GM18526 (cell line): ENCODE results near the gene MBD4.

ENCODE experiments used
- POLR2A ChIP-seq: IDR thresholded peaks from 3 replicates; pipeline ENCODE4 v1.6.1; 2011; ENCODE audit not compliant: insufficient read length; ENCODE audit errors: extremely low read depth

The MBD4 gene

GRCh38 chr3:129439817-129440617 is at the start of gene MBD4, which contains the start of gene IFT122:
Gene MBD4, minus strand, starts transcription at chr3:129439948. Its CDS starts 115 bp downstream, at chr3:129439833.
Gene IFT122, plus strand, starts transcription at chr3:129440224. Its CDS starts 107 bp downstream, at chr3:129440331.
- peak; percentile 94 for TF ChIP-seq POLR2A

GRCh38 chr3:129487183-129487867 is 47.6 kb upstream of the MBD4 start:
- no peak for TF ChIP-seq POLR2A

DNA sequence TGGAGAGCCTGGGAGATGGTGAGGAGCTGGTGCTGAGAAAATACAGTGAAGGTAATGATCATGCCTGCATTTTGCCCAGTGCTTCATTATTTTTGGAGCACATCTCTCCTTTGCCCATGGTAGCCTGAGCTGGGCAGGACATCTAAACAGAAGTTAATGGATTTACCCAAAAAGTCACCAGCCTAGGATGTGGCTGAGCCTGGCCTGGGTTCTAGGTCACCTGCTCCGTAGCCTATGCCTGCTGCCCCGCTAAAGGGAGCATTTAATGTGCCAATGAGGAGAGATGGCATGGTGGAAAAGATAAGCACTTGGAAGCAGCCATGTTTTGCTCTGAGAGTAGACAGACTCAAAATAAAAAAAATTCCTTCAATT is 46.9 kb upstream of the MBD4 start:
- TF ChIP-seq POLR2A, result no peak

GRCh38 chr3:129485721-129486663 is 46.2 kb upstream of the MBD4 start:
- no peak for TF ChIP-seq POLR2A

GRCh38 chr3:129483870-129484269 is 44.1 kb upstream of the MBD4 start:
- TF ChIP-seq POLR2A, result no peak

DNA sequence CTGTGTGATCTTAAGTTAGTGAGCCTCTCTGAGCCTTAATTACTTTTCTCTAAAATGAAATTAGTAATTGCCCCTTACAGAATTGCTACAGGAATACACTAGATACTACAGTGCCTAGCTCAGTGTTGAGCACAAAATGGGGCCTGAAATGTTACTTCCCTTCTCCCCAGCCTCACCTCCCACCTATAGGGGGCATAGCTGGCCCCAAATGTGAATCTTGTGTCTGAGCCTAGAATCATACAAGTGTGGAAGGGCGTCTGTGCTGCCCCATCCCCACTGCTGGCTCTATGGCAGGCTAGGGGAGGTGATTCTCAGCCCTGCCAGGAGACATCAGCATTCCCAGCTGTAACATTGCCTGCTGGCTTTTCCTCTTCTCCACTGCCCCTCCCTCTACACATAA is 43.0 kb upstream of the MBD4 start:
- TF ChIP-seq POLR2A, result no peak

DNA sequence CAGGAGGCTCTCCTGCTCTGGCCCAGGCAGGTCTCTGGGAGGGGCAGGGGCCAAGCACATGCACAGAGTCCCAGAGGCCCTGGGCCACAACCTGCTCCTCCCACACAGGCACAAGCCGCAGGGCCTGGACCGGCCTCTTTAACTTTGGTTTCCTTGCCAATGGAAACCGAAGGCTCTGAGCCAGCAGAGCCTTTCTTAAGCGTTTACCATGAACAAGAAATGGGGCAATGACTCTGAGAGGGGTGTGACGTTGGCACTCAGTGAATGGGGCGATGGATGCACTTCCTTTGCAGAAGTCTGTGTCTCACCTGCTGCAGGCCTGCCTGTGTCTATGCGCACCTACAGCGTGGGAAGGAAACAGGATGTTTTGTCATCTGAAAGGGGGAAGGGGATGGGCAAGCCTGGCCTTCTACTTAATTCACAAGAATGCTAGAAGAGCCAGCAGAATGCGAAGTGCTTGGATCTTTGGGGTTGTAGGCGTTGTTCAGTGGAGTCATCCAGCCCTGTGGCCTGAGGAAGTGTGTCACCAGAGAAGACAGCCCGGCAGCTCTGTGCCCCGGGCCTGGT is 42.1 kb upstream of the MBD4 start:
- no peak for TF ChIP-seq POLR2A

DNA sequence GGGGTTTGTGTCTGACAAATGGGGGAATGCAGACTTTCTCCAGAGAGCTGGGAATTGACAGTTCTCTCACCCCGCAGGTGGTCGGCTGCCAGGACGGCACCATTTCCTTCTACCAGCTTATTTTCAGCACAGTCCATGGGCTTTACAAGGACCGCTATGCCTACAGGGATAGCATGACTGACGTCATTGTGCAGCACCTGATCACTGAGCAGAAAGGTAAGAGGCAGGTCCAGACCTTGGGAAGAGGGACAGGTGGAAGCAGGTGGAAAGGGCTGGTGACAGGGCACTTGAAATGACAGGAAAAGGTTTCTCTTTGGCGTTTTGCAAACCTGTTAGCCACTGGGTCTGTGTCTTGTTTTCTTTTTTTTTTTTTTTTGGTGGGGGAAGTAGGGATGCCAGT is 36.8 kb upstream of the MBD4 start:
- no peak for TF ChIP-seq POLR2A

DNA sequence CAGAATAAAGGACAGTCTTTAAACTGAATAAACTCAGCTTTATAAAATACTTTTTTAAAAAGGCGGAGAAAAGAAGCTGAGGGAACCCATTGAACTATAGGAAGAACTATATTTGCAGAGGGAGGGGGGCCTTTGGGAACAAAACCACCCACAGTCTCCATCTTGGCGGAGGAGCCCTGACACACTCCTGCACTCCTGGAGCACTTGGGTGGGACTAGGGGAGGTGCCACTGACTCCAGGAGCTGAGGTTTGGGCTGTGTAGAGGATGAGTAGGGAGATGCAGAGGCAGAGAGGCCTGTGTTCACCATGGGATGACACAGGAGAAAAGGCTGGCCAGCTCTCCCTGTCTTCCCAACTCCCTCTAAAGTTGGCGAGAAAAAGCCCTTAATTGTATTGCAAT is 36.1 kb upstream of the MBD4 start:
- TF ChIP-seq POLR2A, result no peak

DNA sequence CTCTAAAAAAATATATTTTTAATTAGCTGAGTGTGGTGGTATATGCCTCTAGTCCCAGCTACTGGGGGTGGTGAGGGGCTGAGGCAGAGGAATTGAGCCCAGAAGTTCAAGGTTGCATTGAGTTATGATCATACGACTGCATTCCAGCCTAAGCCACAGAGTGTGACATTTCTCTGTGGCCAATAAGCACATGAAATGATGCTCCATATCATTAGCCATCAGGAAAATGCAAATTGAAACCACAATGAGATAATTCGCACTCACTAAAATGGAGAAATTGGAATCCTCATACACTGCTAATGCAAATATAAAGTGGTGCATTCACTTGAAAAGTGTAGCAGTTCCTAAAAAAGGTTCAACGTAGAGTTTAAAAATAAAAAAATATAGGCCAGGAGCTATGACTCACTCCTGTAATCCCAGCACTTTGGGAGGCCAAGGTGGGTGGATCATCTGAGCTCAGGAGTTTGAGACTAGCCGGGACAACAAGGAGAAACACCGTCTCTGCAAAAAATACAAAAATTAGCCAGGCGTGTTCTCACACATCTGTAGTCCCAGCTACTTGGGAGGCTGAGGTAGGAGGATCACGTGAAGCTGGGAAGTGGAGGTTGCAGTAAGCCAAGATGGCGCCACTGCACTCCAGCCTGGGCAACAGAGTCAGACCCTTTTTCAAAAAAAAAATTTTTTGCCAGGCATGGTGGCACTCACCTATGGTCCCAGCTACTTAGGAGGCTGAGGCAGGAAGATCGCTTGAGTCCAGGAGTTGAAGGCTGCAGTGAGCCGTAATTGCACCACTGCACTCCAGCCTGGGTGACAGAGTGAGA is 35.4 kb upstream of the MBD4 start:
- no peak for TF ChIP-seq POLR2A

- no peak for TF ChIP-seq POLR2A
These were observed 34.0 kb upstream of the MBD4 start for GRCh38 chr3:129473769-129474152.

DNA sequence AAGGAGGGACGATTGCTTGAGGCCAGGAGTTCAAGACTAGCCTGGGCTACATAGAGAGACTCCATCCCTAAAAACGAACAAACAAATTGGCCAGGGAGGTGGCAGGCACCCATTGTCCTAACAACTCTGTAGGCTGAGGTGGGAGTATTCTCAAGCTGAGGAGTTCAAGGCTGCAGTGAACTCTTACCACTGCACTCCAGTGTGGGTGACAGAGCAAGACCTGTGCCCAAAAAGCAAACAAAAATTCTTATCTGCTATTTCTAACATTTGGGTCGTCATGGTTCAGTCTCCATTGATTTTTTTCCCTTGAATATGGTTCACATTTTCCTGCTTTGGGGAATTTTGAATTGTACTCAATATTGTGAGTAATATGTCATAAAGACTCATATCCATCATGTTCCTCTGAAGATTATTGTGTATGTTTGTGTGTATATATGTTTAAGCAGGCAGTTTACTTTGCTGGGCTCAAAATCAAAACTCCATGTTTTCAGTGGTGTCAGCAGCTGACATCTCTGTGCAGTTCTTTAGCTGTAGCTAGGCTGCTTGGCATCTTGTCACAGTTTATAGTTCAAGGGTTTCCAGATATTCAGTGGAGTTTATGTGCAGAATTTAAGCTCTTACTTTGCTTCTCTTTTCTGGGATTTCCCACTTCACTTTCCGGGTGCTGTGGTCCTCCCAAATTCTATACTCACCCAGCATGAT is 33.5 kb upstream of the MBD4 start:
- no peak for TF ChIP-seq POLR2A

GRCh38 chr3:129470861-129471260 is 31.1 kb upstream of the MBD4 start:
- TF ChIP-seq POLR2A, result no peak

- no peak for TF ChIP-seq POLR2A
These were observed 29.3 kb upstream of the MBD4 start for GRCh38 chr3:129469026-129469425.
